Right hindlimb (tissue), 1 donor: ENCODE results near the gene CYTH1.

ENCODE experiments used
- DNase-seq: peaks from one replicate; pipeline ENCODE4 v3.0.0-alpha.2; 2018

Gene CYTH1

GRCh38 chr17:78642707-78643106 is 139.4 kb downstream of the CYTH1 start:
- DNase-seq: no peak

GRCh38 chr17:78641666-78642065 is 140.4 kb downstream of the CYTH1 start:
- DNase-seq: no peak

GRCh38 chr17:78641243-78641642 is 140.8 kb downstream of the CYTH1 start:
- no peak for DNase-seq

GRCh38 chr17:78640700-78641099 is 141.4 kb downstream of the CYTH1 start:
- no peak for DNase-seq

- DNase-seq: no peak
Measured at GRCh38 chr17:78637643-78638420, 144.2 kb downstream of the CYTH1 start.

GRCh38 chr17:78637146-78637545 is 144.9 kb downstream of the CYTH1 start:
- no peak for DNase-seq

- no peak for DNase-seq
Measured at GRCh38 chr17:78634154-78634553, 147.9 kb downstream of the CYTH1 start.

- DNase-seq: no peak
Measured at GRCh38 chr17:78629436-78629995, 152.6 kb downstream of the CYTH1 start.

GRCh38 chr17:78628547-78629435 is 153.3 kb downstream of the CYTH1 start:
- no peak for DNase-seq

GRCh38 chr17:78624324-78625151 is 157.5 kb downstream of the CYTH1 start:
- DNase-seq: no peak
